ENCODE measurements around the gene IMPACT.
A peak's percentile ranks its signal among the peaks of the same experiment; 100 is the strongest.

Gene IMPACT

GRCh38 chr18:24479371-24479770 is 52.9 kb downstream of the IMPACT start:
- no peak for DNase-seq (ENCODE audit: low spot score)

- DNase-seq (ENCODE audit: low spot score): no peak
These were observed 56.4 kb downstream of the IMPACT start for GRCh38 chr18:24482821-24483220.

- no peak for DNase-seq (ENCODE audit: low spot score)
These were observed 59.2 kb downstream of the IMPACT start for GRCh38 chr18:24485681-24486080.

- no peak for DNase-seq (ENCODE audit: low spot score)
These were observed 60.2 kb downstream of the IMPACT start for GRCh38 chr18:24486684-24487083.

GRCh38 chr18:24488824-24489493 is 62.5 kb downstream of the IMPACT start:
- DNase-seq (ENCODE audit: low spot score): peak; percentile 48

GRCh38 chr18:24490539-24490938 is 64.1 kb downstream of the IMPACT start:
- DNase-seq (ENCODE audit: low spot score): peak; percentile 77

- DNase-seq (ENCODE audit: low spot score): no peak
These were observed 65.7 kb downstream of the IMPACT start for GRCh38 chr18:24491927-24492834.

GRCh38 chr18:24494586-24494985 is 68.1 kb downstream of the IMPACT start:
- DNase-seq (ENCODE audit: low spot score): no peak

- peak; percentile 77 for DNase-seq (ENCODE audit: low spot score)
These were observed 70.7 kb downstream of the IMPACT start for GRCh38 chr18:24497031-24497754.

GRCh38 chr18:24499814-24500213 is 73.3 kb downstream of the IMPACT start:
- peak; percentile 86 for DNase-seq (ENCODE audit: low spot score)

GRCh38 chr18:24500217-24500616 is 73.7 kb downstream of the IMPACT start:
- DNase-seq (ENCODE audit: low spot score): peak; percentile 34

- peak; percentile 32 for DNase-seq (ENCODE audit: low spot score)
These were observed 74.3 kb downstream of the IMPACT start for GRCh38 chr18:24500766-24501165.

- DNase-seq (ENCODE audit: low spot score): no peak
These were observed 76.4 kb downstream of the IMPACT start for GRCh38 chr18:24502667-24503523.
